K562 (cell line): Measurements from ENCODE around the gene MYH11. TPM values are rescaled to one million over a fixed set of nuclear protein-coding genes. Genes with fewer than 3 reads are reported as not detected.

Experiments used
- AFF1 ChIP-seq, 2 experiments: fragments of 450-650 bp; IDR thresholded peaks; 2 replicates each; pipeline ENCODE4 v1.6.1; 2018; ENCODE audit warnings: mild to moderate bottlenecking in 2 of 2, low read depth in 1 of 2; ENCODE audit not compliant: partially characterized antibody in 2 of 2
- BDP1 ChIP-seq: IDR thresholded peaks from 3 replicates; pipeline ENCODE4 v1.6.1; 2011; ENCODE audit not compliant: insufficient read length, insufficient read depth
- ETS1 ChIP-seq: conservative IDR thresholded peaks from 2 replicates; pipeline ENCODE4 v1.6.1; 2011; ENCODE audit warnings: low read depth, mild to moderate bottlenecking, low read length; ENCODE audit not compliant: control insufficient read depth
- FOXK1 ChIP-seq: sonication (generic); formaldehyde crosslinking; IDR thresholded peaks from 2 replicates; pipeline ENCODE4 v1.8.0; 2022; ENCODE audit warnings: missing genetic modification reagents, mild to moderate bottlenecking, borderline replicate concordance
- MBD2 ChIP-seq: sonication (generic); IDR thresholded peaks from 2 replicates; pipeline ENCODE4 v1.6.1; 2016; ENCODE audit warnings: low read depth, borderline replicate concordance
- NCOA4 ChIP-seq: fragments of 450-650 bp; IDR thresholded peaks from 2 replicates; pipeline ENCODE4 v1.6.1; 2018; ENCODE audit warnings: mild to moderate bottlenecking; ENCODE audit not compliant: partially characterized antibody
- PURB ChIP-seq: sonication (generic); formaldehyde crosslinking; IDR thresholded peaks from 2 replicates; pipeline ENCODE4 v1.9.0; 2021; ENCODE audit warnings: low read depth, mild to moderate bottlenecking, missing genetic modification reagents
- SIRT6 ChIP-seq: IDR thresholded peaks from one replicate; pipeline ENCODE4 v1.6.1; 2012; ENCODE audit warnings: low read depth, mild to moderate bottlenecking, control low read depth, inconsistent platforms, low read length, moderate library complexity
- TOE1 ChIP-seq, 2 experiments: fragments of 450-650 bp in 1 of 2; sonication (generic) in 1 of 2; formaldehyde crosslinking in 1 of 2; IDR thresholded peaks; 2 replicates each; pipeline versions ENCODE4 v1.7.1 to v1.8.0; 2016 to 2022; ENCODE audit warnings: borderline replicate concordance in 2 of 2, mild to moderate bottlenecking in 2 of 2, antibody characterized with exemption in 1 of 2, inconsistent platforms in 1 of 2, low read depth in 1 of 2, missing genetic modification reagents in 1 of 2, moderate library complexity in 1 of 2
- USF2 ChIP-seq: sonication (generic); formaldehyde crosslinking; IDR thresholded peaks from 2 replicates; pipeline ENCODE4 v1.5.0; 2020; ENCODE audit warnings: missing genetic modification reagents
- YY1 ChIP-seq, 3 experiments: IDR thresholded peaks; 2 replicates each; pipeline ENCODE4 v1.6.1; 2011; ENCODE audit warnings: low read length in 2 of 3, mild to moderate bottlenecking in 2 of 3, moderate library complexity in 2 of 3, borderline replicate concordance in 1 of 3, control low read depth in 1 of 3, low read depth in 1 of 3; ENCODE audit not compliant: insufficient read depth in 3 of 3, insufficient replicate concordance in 2 of 3, control insufficient read depth in 1 of 3, insufficient read length in 1 of 3; ENCODE audit errors: extremely low read depth in 1 of 3
- ZNF584 ChIP-seq: fragments of 200-800 bp; sonication (Bioruptor generic); IDR thresholded peaks from 2 replicates; pipeline ENCODE4 v1.6.1; 2016; ENCODE audit warnings: low read depth, mild to moderate bottlenecking, missing genetic modification characterization, missing compliant biosample characterization
- polyA plus RNA-seq, 8 experiments: library from polyadenylated mRNA; depleted of rRNA in 4 of 8; stranded (reverse) in 5 of 8; unstranded in 3 of 8; fragments of >200 nt; fragmentation: Nextera tagmentation in 2 of 8; fragmentation: Illumina TruSeq in 1 of 8; extraction: Ambion mirVana in 2 of 8; extraction: Trizol in 1 of 8; gene quantifications; 2 replicates each; pipeline versions ENCODE4 v1.2.1 to v1.2.3, GENCODE V29; 2011 to 2014; ENCODE audit warnings: inconsistent platforms in 1 of 8, missing spikeins in 1 of 8
- total RNA-seq, 7 experiments: library from RNA; depleted of rRNA in 6 of 7; stranded (reverse); fragments of >200 nt in 6 of 7; fragmentation: Illumina TruSeq in 2 of 7; extraction: Trizol in 2 of 7; gene quantifications; 2 replicates each; pipeline versions ENCODE4 v1.2.1 to v1.2.3, GENCODE V29; 2011 to 2021; ENCODE audit warnings: low replicate concordance in 1 of 7

MYH11 gene
- total and polyA plus RNA-seq, 9 of the 15 experiments (the other 6 are each of a cell fraction or from before 2014, with no cell fraction given) = 0.05 to 0.47 (median 0.08) TPM; not detected in 5

DNA sequence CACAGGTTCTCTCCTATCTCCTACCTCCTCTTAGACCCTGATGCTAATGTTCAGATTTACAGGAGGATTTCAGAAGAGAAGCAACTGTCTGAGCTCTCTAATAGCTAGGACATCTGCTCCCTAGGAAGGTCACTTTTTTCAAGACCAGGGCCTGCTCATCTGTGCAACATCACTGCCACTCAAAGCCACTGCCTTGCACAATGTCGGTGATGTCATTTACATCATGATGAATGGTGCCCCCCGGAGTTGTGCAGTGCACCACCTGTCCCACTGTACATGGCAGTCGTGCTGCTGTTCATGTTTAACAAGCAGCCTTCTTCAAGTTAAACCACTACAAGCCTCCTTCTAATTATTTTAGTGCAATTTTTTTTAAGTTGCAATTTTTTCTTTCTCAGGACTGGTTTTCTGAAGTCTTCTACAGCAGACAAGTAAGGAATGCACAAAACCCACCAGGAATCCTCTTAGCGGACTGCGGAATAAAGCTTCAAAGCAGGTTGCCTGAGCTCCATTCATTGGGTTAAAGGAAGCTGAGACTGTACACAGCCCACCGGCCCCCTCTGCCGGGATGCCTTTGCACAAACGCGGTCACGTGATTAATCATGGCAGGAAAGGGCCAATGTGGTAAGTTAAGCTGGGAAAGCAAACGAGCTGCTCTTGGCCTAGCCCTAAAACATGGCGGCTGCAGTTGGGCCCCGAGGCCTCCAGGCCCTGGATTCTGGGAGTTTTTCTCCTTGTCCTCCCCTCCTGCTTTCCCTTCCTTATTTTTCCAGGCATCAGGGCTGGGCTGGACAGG, 74.1 kb downstream of the MYH11 start (continued):
- TF ChIP-seq ETS1 (no peak), BDP1 (no peak), ZNF584 (CRISPR knock-in tag) (no peak), TOE1 (IDR thresholded peaks at IDR 0.05; ENCODE audit: borderline replicate concordance) (peak; percentile 97), TOE1 (CRISPR knock-in tag; IDR thresholded peaks at IDR 0.05; ENCODE audit: borderline replicate concordance, low read depth) (no peak), AFF1 (IDR thresholded peaks at IDR 0.05; ENCODE audit: low read depth in 1 of 2, partially characterized antibody in 2 of 2) (no peak), YY1 (IDR thresholded peaks at IDR 0.05; ENCODE audit: borderline replicate concordance in 1 of 3, control insufficient read depth in 1 of 3, extremely low read depth in 1 of 3, insufficient read depth in 3 of 3, insufficient read length in 1 of 3, insufficient replicate concordance in 2 of 3, low read depth in 1 of 3, low read length in 2 of 3) (peak in 2 of 3 experiments; percentile 35 to 63), PURB (CRISPR knock-in tag) (no peak), SIRT6 (no peak), USF2 (peak; percentile 91), FOXK1 (no peak), MBD2 (no peak), NCOA4 (no peak)
